HFFc6 (cell line): Measurements from ENCODE around the gene UFL1. TPM values are rescaled to one million over a fixed set of nuclear protein-coding genes. Genes with fewer than 3 reads are reported as not detected.

Experiments
- DNase-seq: peaks from one replicate; pipeline ENCODE4 v3.0.0-alpha.2; 2018
- H3K27ac Mint-ChIP-seq: 2 replicates; pipeline ENCODE4 v1.8.0; 2020; ENCODE audit warnings: mild to moderate bottlenecking, mixed read lengths
- H3K27me3 Mint-ChIP-seq: 2 replicates; pipeline ENCODE4 v1.8.0; 2021; ENCODE audit warnings: mild to moderate bottlenecking, moderate library complexity, mixed read lengths; ENCODE audit not compliant: insufficient read depth
- H3K36me3 Mint-ChIP-seq: 2 replicates; pipeline ENCODE4 v1.8.0; 2021; ENCODE audit warnings: low read depth, mixed read lengths
- H3K4me1 Mint-ChIP-seq: 2 replicates; pipeline ENCODE4 v1.8.0; 2020; ENCODE audit warnings: low read depth, mixed read lengths
- H3K4me3 Mint-ChIP-seq: 2 replicates; pipeline ENCODE4 v1.8.0; 2020; ENCODE audit warnings: mild to moderate bottlenecking, moderate library complexity, mixed read lengths
- H3K9me3 Mint-ChIP-seq: 2 replicates; pipeline ENCODE4 v1.8.0; 2020; ENCODE audit warnings: mild to moderate bottlenecking, mixed read lengths
- CTCF ChIP-seq: fragments of 200-600 bp; sonication (generic); IDR thresholded peaks from 2 replicates; pipeline ENCODE4 v1.5.0; 2021; ENCODE audit warnings: antibody characterized with exemption, mild to moderate bottlenecking
- total RNA-seq, 6 experiments: library from RNA; stranded (reverse); fragmentation: NEBNext Ultra II Directional; extraction: Animal tissue kit (Norgen Biotek cat#: 25700); gene quantifications; 2 replicates in 1 of 6; 3 replicates in 5 of 6; pipeline ENCODE4 v1.2.3, GENCODE V29; 2021

UFL1 gene
- total RNA-seq, 6 experiments from 2014 or later, result 21.6 to 26.4 (median 24.5) TPM

DNA sequence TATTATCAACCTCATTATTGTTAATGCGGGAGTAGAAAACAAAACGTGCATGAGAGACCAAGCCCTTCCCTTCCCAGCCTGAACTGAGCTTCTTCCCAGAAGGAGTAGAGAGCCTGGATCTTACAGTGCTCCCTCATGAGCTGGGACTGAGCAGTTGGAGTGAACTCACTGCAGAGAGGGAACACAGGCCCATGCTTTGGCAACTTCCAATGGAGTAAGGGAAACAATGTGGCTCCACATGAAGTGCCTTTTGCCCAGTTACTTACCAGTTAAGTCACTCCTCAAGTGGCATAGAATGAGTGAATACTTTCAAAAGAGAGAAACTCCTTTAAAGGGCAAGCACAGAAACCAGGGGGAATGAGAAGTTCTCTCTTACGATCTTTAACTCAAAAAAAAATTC, 53.8 kb downstream of the UFL1 start:
- H3K27me3 Mint-ChIP-seq, result peaks cover 1% of the 10 kb centered on the region; the same call in 1 of the 2 replicates
- H3K36me3 Mint-ChIP-seq, result 0 out of 2 replicates have a peak, but pooled peaks cover 4% of the 10 kb centered on the region
- no peak overlapping the region for H3K27ac Mint-ChIP-seq

DNA sequence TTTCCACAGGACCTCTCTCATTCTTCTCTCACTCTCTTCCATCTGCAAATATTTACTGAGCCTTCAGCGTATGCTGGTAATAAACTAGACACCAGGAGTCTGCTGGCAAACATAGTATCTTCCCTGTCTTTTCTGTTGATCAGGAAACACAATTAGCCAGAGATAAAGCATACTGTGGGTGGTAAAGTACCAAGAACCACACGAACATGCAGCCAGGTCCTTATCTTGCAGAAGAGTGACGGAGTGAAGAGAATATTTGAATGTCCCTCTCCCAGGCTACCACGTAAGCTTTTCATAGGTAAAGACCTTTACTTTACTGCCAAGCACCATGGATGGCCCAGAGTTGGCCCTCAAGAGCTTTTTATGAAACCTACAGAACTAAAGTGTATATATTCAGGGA, 54.6 kb downstream of the UFL1 start:
- Mint-ChIP-seq H3K36me3 (no peaks in the 10 kb centered on the region), H3K27me3 (no peaks in the 10 kb centered on the region), H3K4me3 (no peak overlapping the region), H3K27ac (no peak overlapping the region), H3K4me1 (peaks cover 6% of the 10 kb centered on the region; the same call in 1 of the 2 replicates), H3K9me3 (peaks cover 6% of the 10 kb centered on the region; the same call in 1 of the 2 replicates)
- DNase-seq, result no peak
- no peak for TF ChIP-seq CTCF

More for the DNA sequence above, 53.8 kb downstream of the UFL1 start:
- peaks cover 14% of the 10 kb centered on the region for H3K9me3 Mint-ChIP-seq
- H3K4me1 Mint-ChIP-seq, result peaks cover 6% of the 10 kb centered on the region; the same call in 1 of the 2 replicates
- DNase-seq, result no peak
- H3K4me3 Mint-ChIP-seq, result no peak overlapping the region
- TF ChIP-seq CTCF, result no peak

DNA sequence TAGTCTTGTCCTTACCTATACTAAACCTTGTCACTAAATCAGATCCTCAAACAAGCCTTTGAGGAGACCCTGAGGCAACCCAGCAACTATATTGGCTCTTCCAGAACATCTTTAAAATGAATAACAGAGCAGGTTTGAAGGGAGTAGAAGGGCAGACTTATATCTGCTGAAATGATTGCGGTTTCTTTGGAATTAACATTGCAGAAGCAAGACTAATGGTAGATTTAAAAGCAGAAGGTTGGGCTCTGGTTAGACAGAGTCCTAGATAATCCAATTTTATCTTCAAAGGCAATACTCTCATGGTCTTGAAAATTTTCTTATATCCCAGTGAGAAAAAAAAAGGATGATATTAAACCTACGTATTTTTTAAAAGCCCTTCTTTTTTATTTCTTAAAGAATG, 60.4 kb downstream of the UFL1 start:
- no peaks in the 10 kb centered on the region for H3K36me3 Mint-ChIP-seq
- no peaks in the 10 kb centered on the region for H3K9me3 Mint-ChIP-seq
- no peaks in the 10 kb centered on the region; the same call in 1 of the 2 replicates for H3K27me3 Mint-ChIP-seq
- no peak for DNase-seq
- peaks cover 6% of the 10 kb centered on the region; the same call in 1 of the 2 replicates for H3K4me1 Mint-ChIP-seq
- TF ChIP-seq CTCF, result no peak
- no peak overlapping the region for H3K27ac Mint-ChIP-seq
- no peak overlapping the region for H3K4me3 Mint-ChIP-seq

DNA sequence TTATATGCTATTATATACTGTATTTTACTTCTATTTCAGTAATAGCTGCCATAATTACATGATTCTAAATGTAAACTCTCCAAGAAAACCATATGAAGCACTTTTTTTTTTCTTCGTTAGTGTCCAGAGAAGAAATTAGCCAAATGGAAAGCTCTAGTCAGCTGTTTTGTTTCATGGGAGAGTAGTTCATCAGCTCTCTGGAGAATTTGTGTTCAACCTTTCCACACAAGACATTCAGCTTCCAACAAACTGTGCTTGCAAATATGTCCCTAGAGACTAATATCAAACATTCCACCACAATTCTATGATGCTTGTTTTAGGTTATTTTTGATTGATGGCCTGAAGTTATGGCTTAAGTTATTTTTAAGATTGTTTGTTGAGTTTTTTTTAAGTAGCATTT, 60.8 kb downstream of the UFL1 start:
- H3K9me3 Mint-ChIP-seq, result no peaks in the 10 kb centered on the region
- H3K4me1 Mint-ChIP-seq, result peaks cover 6% of the 10 kb centered on the region; the same call in 1 of the 2 replicates
- TF ChIP-seq CTCF, result no peak

GRCh38 chr6:96604420-96604819, 82.8 kb downstream of the UFL1 start:
- Mint-ChIP-seq H3K27ac (no peak overlapping the region), H3K36me3 (no peaks in the 10 kb centered on the region), H3K27me3 (peaks cover 3% of the 10 kb centered on the region), H3K4me1 (no peaks in the 10 kb centered on the region), H3K4me3 (no peak overlapping the region), H3K9me3 (no peaks in the 10 kb centered on the region)
- no peak for DNase-seq
- no peak for TF ChIP-seq CTCF

More for the DNA sequence above, 60.8 kb downstream of the UFL1 start:
- DNase-seq, result no peak
- Mint-ChIP-seq H3K27me3 (no peaks in the 10 kb centered on the region; the same call in 1 of the 2 replicates), H3K4me3 (no peak overlapping the region), H3K27ac (no peak overlapping the region), H3K36me3 (no peaks in the 10 kb centered on the region)

Other genes starting within 250 kb of the UFL1 start
- gene FHL5, start 41.3 kb downstream of the UFL1 start, total RNA-seq, result not detected